ENCODE measurements around the gene BMERB1.

DNA sequence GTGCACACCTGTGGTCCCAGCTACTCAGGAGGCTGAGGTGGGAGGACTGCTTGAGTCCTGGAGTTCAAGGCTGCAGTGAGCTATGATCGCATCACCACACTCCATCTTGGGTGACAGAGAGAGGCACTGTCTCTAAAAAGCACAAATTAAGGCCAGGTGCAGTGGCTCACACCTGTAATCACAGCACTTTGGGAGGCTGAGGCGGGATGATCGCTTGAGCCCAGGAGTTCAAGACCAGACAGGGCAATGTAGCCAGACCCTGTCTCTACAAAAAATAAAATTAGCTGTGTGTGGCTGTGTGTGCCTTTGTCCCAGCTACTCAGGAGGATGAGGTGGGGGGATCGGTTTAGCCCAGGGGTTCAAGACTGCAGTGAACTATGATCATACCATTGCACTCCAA is 81.6 kb downstream of the BMERB1 start:
- TF ChIP-seq, protein P1, sequence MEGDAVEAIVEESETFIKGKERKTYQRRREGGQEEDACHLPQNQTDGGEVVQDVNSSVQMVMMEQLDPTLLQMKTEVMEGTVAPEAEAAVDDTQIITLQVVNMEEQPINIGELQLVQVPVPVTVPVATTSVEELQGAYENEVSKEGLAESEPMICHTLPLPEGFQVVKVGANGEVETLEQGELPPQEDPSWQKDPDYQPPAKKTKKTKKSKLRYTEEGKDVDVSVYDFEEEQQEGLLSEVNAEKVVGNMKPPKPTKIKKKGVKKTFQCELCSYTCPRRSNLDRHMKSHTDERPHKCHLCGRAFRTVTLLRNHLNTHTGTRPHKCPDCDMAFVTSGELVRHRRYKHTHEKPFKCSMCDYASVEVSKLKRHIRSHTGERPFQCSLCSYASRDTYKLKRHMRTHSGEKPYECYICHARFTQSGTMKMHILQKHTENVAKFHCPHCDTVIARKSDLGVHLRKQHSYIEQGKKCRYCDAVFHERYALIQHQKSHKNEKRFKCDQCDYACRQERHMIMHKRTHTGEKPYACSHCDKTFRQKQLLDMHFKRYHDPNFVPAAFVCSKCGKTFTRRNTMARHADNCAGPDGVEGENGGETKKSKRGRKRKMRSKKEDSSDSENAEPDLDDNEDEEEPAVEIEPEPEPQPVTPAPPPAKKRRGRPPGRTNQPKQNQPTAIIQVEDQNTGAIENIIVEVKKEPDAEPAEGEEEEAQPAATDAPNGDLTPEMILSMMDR (IDR thresholded peaks at IDR 0.05; ENCODE audit: insufficient read depth, low read depth, low read length), result no peak
- TF ChIP-seq EZH2 (IDR thresholded peaks at IDR 0.05; ENCODE audit: insufficient read depth, low read length), result no peak

All from astrocyte (in vitro differentiated cells and primary cell).